Esophagus muscularis mucosa (tissue), 4 donors: ENCODE measurements around the gene KCNH1. TPM values are rescaled to one million over a fixed set of nuclear protein-coding genes. Genes with fewer than 3 reads are reported as not detected.

Experiments
- DNase-seq: peaks from one replicate; pipeline ENCODE4 v3.0.0-alpha.2; 2017; ENCODE audit errors: extremely low spot score
- H3K27ac ChIP-seq, 4 donors: fragments of 200-600 bp; sonication (generic); replicated peaks in 1 of 4; 1 replicate in 3 of 4; 2 replicates in 1 of 4; pipeline ENCODE4 v1.5.1; 2016 to 2019; ENCODE audit warnings: mild to moderate bottlenecking in 1 of 4
- H3K27me3 ChIP-seq, 4 donors: fragments of 200-600 bp; sonication (generic); one replicate each; pipeline versions ENCODE4 v1.5.1 to v1.6.0; 2016 to 2019
- H3K36me3 ChIP-seq, 4 donors: fragments of 200-600 bp; sonication (generic); one replicate each; pipeline ENCODE4 v1.5.1; 2016 to 2019
- H3K4me1 ChIP-seq, 4 donors: fragments of 200-600 bp; sonication (generic); one replicate each; pipeline ENCODE4 v1.5.1; 2016 to 2019
- H3K4me3 ChIP-seq, 4 donors: fragments of 200-600 bp; sonication (generic); 1 replicate in 2 of 4; 2 replicates in 2 of 4; pipeline ENCODE4 v1.5.1; 2016 to 2019; ENCODE audit warnings: mild to moderate bottlenecking in 4 of 4, moderate library complexity in 1 of 4
- H3K9me3 ChIP-seq, 4 donors: fragments of 200-600 bp; sonication (generic); 1 replicate in 3 of 4; 2 replicates in 1 of 4; pipeline ENCODE4 v1.5.1; 2016 to 2019
- EP300 ChIP-seq: sonication (generic); formaldehyde crosslinking; IDR thresholded peaks from one replicate; pipeline ENCODE4 v1.6.1; 2017; ENCODE audit warnings: antibody characterized with exemption
- POLR2A ChIP-seq: fragments of 450-650 bp; IDR thresholded peaks from one replicate; pipeline ENCODE4 v1.6.1; 2017; ENCODE audit warnings: antibody characterized with exemption, moderate library complexity, mild to moderate bottlenecking, low read depth
- POLR2AphosphoS5 ChIP-seq, 2 donors: sonication (generic); formaldehyde crosslinking; IDR thresholded peaks; one replicate each; pipeline ENCODE4 v1.6.1; 2017; ENCODE audit warnings: antibody characterized with exemption in 2 of 2
- WGBS: methylation state at CpG from one replicate; pipeline ENCODE4 v1.1.5; 2018; 5-methylcytosine and 5-hydroxymethylcytosine counted together
- intact Hi-C: fragments of 100-400 bp; cut with DNase I; formaldehyde crosslinking; loops from one replicate; pipeline ENCODE4 v1.15.1; 2023
- total RNA-seq, 4 donors: library from RNA; depleted of rRNA; stranded (reverse); fragments of >200 nt; gene quantifications; one replicate each; pipeline versions ENCODE4 v1.1.0 to v1.2.1, GENCODE V29; 2016
- TF ChIP-seq, protein P1 (sequence below), 3 experiments: fragments of 200-600 bp in 2 of 3; fragments of 450-650 bp in 1 of 3; sonication (generic) in 2 of 3; IDR thresholded peaks; one replicate each; pipeline ENCODE4 v1.5.1; 2017 to 2019; ENCODE audit warnings: antibody characterized with exemption in 3 of 3, mild to moderate bottlenecking in 2 of 3, moderate library complexity in 1 of 3

The KCNH1 gene
- total RNA-seq, 4 donors from 2014 or later = 0.11 to 0.78 (median 0.46) TPM

DNA sequence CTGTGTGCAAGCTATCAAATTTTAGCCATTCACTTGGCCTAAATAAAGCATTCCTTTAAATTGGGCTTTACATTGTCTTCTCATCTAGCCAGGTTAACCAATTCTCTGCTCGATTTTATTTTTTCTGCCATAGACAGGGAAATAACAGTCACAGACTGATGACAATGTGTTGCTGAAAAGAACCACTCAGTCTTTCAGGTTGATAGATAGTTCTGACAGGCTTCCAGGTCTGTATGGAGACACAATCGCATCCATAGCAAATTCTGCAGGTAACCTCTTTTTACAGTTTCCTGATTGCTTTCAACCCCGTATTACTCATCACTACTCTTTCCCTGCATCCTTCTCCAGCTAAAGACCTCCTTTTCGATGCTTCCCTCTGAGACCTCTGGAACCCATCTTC lies 198.0 kb downstream of the KCNH1 start:
- no peak overlapping the region for H3K4me3 ChIP-seq
- H3K9me3 ChIP-seq = no peaks in the 10 kb centered on the region
- H3K27me3 ChIP-seq = no peaks in the 10 kb centered on the region
- intact Hi-C loops = no loop called here
- WGBS = 75% methylated on average over 4 of the region's 4 CpGs
- H3K4me1 ChIP-seq = no peaks in the 10 kb centered on the region
- TF ChIP-seq, protein P1, sequence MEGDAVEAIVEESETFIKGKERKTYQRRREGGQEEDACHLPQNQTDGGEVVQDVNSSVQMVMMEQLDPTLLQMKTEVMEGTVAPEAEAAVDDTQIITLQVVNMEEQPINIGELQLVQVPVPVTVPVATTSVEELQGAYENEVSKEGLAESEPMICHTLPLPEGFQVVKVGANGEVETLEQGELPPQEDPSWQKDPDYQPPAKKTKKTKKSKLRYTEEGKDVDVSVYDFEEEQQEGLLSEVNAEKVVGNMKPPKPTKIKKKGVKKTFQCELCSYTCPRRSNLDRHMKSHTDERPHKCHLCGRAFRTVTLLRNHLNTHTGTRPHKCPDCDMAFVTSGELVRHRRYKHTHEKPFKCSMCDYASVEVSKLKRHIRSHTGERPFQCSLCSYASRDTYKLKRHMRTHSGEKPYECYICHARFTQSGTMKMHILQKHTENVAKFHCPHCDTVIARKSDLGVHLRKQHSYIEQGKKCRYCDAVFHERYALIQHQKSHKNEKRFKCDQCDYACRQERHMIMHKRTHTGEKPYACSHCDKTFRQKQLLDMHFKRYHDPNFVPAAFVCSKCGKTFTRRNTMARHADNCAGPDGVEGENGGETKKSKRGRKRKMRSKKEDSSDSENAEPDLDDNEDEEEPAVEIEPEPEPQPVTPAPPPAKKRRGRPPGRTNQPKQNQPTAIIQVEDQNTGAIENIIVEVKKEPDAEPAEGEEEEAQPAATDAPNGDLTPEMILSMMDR (IDR thresholded peaks at IDR 0.05) = no peak
- TF ChIP-seq EP300 = no peak
- no peak for TF ChIP-seq POLR2A
- no peak for TF ChIP-seq POLR2AphosphoS5 (IDR thresholded peaks at IDR 0.05)
- DNase-seq = no peak
- no peak overlapping the region for H3K27ac ChIP-seq
- no peaks in the 10 kb centered on the region for H3K36me3 ChIP-seq

DNA sequence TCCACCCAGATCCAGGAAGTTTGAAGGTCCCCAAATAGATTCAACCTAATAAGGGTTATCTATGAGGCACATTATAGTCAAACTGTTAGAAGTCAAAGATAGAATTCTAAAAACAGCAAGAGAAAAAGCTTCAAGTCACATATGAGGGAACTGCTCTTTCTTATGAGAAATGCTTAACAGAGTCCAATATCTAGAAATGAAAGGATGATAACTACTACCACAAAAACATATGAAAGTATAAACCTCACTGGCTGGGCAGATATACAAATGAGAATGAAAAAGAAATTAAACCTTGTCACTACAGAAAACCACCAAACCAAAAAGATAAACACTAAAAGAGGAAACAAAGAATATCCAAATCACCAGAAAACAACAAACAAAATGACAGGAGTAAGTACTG lies 201.8 kb downstream of the KCNH1 start:
- Histone ChIP-seq H3K9me3 (no peaks in the 10 kb centered on the region), H3K27ac (no peak overlapping the region), H3K4me1 (no peaks in the 10 kb centered on the region), H3K27me3 (no peaks in the 10 kb centered on the region), H3K4me3 (no peak overlapping the region), H3K36me3 (no peaks in the 10 kb centered on the region)
- no peak for TF ChIP-seq POLR2A
- no peak for TF ChIP-seq POLR2AphosphoS5 (IDR thresholded peaks at IDR 0.05)
- TF ChIP-seq, protein P1 (IDR thresholded peaks at IDR 0.05) = no peak
- no peak for TF ChIP-seq EP300
- intact Hi-C loops = no loop called here
- DNase-seq = no peak

DNA sequence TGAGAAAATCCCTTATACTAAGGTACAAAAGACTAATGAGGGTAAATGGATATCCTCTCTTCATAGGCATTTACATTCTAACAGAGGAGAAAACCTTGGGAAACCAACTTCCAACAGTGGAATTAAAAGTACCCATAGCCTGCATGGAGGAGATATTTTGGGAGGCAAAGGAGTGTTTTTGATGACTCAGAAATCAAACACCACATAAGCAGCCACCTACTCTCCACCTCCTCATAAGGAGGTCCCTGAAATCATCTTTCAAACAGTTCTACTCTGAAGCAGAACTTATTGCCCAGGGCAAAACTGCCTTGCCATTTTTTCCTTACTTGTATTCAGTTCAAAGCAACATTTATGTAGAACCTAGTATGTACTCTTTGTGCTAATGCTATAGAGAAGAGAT lies 211.3 kb downstream of the KCNH1 start:
- H3K4me3 ChIP-seq = no peak overlapping the region
- no peak for DNase-seq
- peaks cover 0 to 23% (median 14%) of the 10 kb centered on the region in 4 donors for H3K9me3 ChIP-seq
- H3K27ac ChIP-seq = no peak overlapping the region
- no peaks in the 10 kb centered on the region for H3K4me1 ChIP-seq
- peaks cover 0 to 7% (median 0%) of the 10 kb centered on the region in 4 donors for H3K27me3 ChIP-seq
- TF ChIP-seq, protein P1 (IDR thresholded peaks at IDR 0.05) = no peak
- no peak for TF ChIP-seq POLR2A
- no peak for TF ChIP-seq EP300
- no peak for TF ChIP-seq POLR2AphosphoS5 (IDR thresholded peaks at IDR 0.05)
- no peaks in the 10 kb centered on the region for H3K36me3 ChIP-seq
- intact Hi-C loops = no loop called here

DNA sequence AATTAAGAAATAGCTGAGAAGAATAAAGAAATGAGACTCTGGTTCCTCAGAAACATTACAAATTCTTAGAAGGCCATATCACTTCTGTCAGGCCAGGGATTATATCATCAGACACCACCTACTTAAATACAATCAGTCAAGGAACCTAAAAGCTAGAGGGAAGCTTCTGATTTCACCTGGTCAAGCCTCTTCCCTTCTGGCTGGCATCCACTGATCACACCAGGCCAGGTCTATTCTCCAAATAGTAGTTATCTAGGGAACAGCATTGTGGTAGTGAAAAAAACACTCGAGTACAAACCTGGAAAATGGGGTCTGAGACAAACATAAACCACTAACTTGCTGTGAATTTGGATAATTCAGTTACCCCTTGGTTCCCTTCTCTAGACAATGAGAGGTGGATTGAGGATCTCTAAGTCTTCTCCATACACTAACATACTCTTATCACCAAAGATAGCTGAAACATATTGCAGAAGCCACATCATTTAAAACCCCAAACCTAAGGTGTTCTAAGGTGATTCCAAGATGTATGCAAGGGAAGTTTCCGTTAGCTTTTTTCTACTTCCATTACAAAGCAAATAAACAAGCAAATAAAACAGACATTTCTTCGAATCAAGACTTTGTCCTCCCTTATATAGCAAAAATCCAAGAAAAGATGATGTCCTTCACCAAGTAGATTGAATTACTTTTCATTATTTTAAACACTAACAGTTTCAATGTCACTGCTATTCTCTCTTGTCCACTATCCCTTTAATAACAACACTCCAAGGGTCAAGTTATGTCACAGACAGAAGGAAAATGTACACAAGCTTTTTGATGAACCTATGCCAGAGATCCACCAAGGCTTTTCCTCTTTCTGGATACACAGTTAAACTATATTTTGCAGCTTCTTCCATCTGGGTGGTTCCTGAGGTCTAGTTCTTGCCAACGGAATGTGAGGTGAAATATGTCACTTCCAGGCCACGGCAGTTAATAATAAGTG lies 212.9 kb downstream of the KCNH1 start:
- no peak for TF ChIP-seq EP300
- TF ChIP-seq POLR2AphosphoS5 (IDR thresholded peaks at IDR 0.05) = no peak
- no peak for TF ChIP-seq POLR2A
- TF ChIP-seq, protein P1 (IDR thresholded peaks at IDR 0.05) = no peak
- Histone ChIP-seq H3K4me3 (no peak overlapping the region), H3K36me3 (no peaks in the 10 kb centered on the region), H3K9me3 (peaks cover 0 to 18% (median 12%) of the 10 kb centered on the region in 4 donors), H3K4me1 (no peaks in the 10 kb centered on the region), H3K27me3 (peaks cover 0 to 7% (median 0%) of the 10 kb centered on the region in 4 donors), H3K27ac (no peak overlapping the region)
- intact Hi-C loops = no loop called here
- 79% methylated on average over 5 of the region's 5 CpGs for WGBS
- no peak for DNase-seq
